ENCODE results near the gene DAB1. TPM values are rescaled to one million over a fixed set of nuclear protein-coding genes. Genes with fewer than 3 reads are reported as not detected.

The DAB1 gene
- total and polyA plus RNA-seq, 2 of the 8 experiments (the other 6 are each of a cell fraction or from before 2014, with no cell fraction given) = 4.4 to 11.8 TPM

GRCh38 chr1:57367945-57368344, 55.9 kb downstream of the DAB1 start (continued):
- TF ChIP-seq CHD7 (IDR thresholded peaks at IDR 0.05; ENCODE audit: insufficient replicate concordance, low read length) (no peak), PHF8 (conservative IDR thresholded peaks at IDR 0.05; ENCODE audit: low read depth, low read length) (no peak), ATF2 (IDR thresholded peaks at IDR 0.05; ENCODE audit: low read length) (no peak), RBBP5 (IDR thresholded peaks at IDR 0.05; ENCODE audit: borderline replicate concordance, low read depth, low read length) (no peak)

Data from H1 (cell line).